Spinal cord (tissue), 10 donors: Measurements from ENCODE around the gene RRAS. TPM values are rescaled to one million over a fixed set of nuclear protein-coding genes. Genes with fewer than 3 reads are reported as not detected.
"Not testable (repeated sequence)": the region's sequence is repeated elsewhere in the genome, so short reads cannot be mapped to it uniquely, and the experiment has no call there.

Experiments used
- DNase-seq, 6 donors: peaks; one replicate each; pipeline versions ENCODE4 v3.0.0 to v3.0.0-alpha.2; 2013 to 2015; ENCODE audit warnings: low spot score in 6 of 6, low read depth in 4 of 6
- H3K27ac ChIP-seq: one replicate; pipeline ENCODE4 v1.5.1; 2013; ENCODE audit warnings: low read depth, low read length, control low read depth
- H3K27me3 ChIP-seq: one replicate; pipeline ENCODE4 v1.6.1; 2013; ENCODE audit warnings: low read length; ENCODE audit not compliant: control insufficient read depth, insufficient read depth
- H3K36me3 ChIP-seq: one replicate; pipeline ENCODE4 v1.6.1; 2013; ENCODE audit warnings: low read length; ENCODE audit not compliant: control insufficient read depth, insufficient read depth
- H3K4me1 ChIP-seq: one replicate; pipeline ENCODE4 v1.6.1; 2013; ENCODE audit warnings: low read length; ENCODE audit not compliant: control insufficient read depth, insufficient read depth
- H3K4me3 ChIP-seq: one replicate; pipeline ENCODE4 v1.5.1; 2013; ENCODE audit warnings: low read depth, low read length, control low read depth
- H3K9me3 ChIP-seq: one replicate; pipeline ENCODE4 v1.6.1; 2013; ENCODE audit warnings: low read length; ENCODE audit not compliant: control insufficient read depth, insufficient read depth
- WGBS: methylation state at CpG from one replicate; pipeline ENCODE4 v1.1.5; 2013; ENCODE audit warnings: missing lambda C conversion rate; ENCODE audit not compliant: insufficient coverage; 5-methylcytosine and 5-hydroxymethylcytosine counted together
- polyA plus RNA-seq, 2 donors: library from polyadenylated mRNA; unstranded; fragments of 120-200 nt; gene quantifications; one replicate each; pipeline ENCODE4 v1.2.1, GENCODE V29; 2013; ENCODE audit not compliant: insufficient read length in 2 of 2
- total RNA-seq, 2 donors: library from RNA; depleted of rRNA in 1 of 2; stranded (reverse); fragments of 120-200 nt in 1 of 2; fragments of >200 nt in 1 of 2; gene quantifications; one replicate each; pipeline versions ENCODE4 v1.2.3 to v1.2.4, GENCODE V29; 2013 to 2014
- donor health status: healthy.

The RRAS gene
- total and polyA plus RNA-seq, 4 donors = 4.7 to 16.7 (median 15.0) TPM

DNA sequence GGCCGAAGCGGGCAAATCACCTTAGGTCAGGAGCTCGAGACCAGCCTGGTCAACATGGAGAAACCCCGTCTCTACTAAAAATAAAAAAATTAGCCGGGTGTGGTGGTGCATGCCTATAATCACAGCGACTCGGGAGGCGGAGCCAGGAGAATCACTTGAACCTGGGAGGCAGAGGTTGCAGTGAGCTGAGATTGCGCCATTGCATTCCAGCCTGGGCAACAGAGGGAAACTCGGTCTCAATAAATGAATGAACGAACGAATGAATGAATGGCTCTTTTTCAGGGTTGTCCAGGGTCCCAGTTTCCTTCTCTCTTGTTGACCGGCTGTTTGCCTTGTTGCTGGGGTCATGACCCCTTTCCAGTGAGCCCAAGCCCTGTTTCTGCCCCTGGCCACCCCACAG is 22.1 kb downstream of the RRAS start:
- DNase-seq, H3K27me3 ChIP-seq: not testable (repeated sequence)
- peaks cover 93% of the 10 kb centered on the region for H3K36me3 ChIP-seq

DNA sequence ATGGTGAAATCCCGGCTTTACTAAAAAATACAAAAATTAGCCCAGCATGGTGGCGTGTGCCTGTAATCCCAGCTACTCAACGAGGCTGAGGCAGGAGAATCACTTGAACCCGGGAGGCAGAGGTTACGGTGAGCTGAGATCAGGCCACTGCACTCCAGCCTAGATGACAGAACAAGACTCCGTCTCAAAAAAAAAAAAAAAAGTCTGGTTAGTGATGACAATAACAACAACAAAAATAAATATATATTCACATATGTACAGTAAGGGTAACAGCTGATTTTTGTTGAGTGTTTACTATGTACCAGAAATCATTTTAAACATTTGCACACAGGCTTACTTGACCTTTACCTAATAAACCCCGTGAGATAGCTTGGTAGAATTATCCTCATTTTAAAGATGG is 23.0 kb downstream of the RRAS start:
- no peaks in the 10 kb centered on the region for H3K4me1 ChIP-seq
- no peak overlapping the region for H3K4me3 ChIP-seq
- 95% methylated on average over 3 of the region's 7 CpGs for WGBS
- H3K9me3 ChIP-seq = no peaks in the 10 kb centered on the region
- H3K36me3 ChIP-seq = peaks cover 97% of the 10 kb centered on the region
- no peaks in the 10 kb centered on the region for H3K27me3 ChIP-seq
- H3K27ac ChIP-seq = no peak overlapping the region
- DNase-seq = no peak

More for the DNA sequence above, 22.1 kb downstream of the RRAS start:
- not testable (repeated sequence) for H3K4me1 ChIP-seq, H3K9me3 ChIP-seq, H3K27ac ChIP-seq, H3K4me3 ChIP-seq
- WGBS = over 99% methylated on average over 13 of the region's 13 CpGs

DNA sequence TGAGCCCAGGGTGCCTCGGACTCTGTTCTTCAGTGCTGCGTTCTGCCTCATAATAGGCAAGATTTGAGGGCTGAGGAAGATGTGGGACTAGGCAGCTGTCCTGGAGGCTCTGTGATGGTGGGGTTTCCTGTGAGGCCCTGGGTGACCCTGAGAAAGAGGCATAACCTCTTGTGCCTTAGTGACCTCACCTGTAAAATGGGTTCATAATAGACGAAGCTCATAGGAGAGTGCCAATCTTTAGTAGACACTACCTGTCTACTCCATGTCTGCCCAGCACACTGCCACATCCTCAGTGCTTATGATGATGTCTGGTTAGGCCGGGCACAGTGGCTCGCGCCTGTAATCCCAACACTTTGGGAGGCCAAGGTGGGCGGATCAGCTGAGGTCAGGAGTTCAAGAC is 23.4 kb downstream of the RRAS start:
- peaks cover 93% of the 10 kb centered on the region for H3K36me3 ChIP-seq
- no peak for DNase-seq
- H3K4me3 ChIP-seq = no peak overlapping the region
- no peaks in the 10 kb centered on the region for H3K4me1 ChIP-seq
- no peaks in the 10 kb centered on the region for H3K9me3 ChIP-seq
- no peak overlapping the region for H3K27ac ChIP-seq
- H3K27me3 ChIP-seq = no peaks in the 10 kb centered on the region
- 87% methylated on average over 6 of the region's 7 CpGs for WGBS

DNA sequence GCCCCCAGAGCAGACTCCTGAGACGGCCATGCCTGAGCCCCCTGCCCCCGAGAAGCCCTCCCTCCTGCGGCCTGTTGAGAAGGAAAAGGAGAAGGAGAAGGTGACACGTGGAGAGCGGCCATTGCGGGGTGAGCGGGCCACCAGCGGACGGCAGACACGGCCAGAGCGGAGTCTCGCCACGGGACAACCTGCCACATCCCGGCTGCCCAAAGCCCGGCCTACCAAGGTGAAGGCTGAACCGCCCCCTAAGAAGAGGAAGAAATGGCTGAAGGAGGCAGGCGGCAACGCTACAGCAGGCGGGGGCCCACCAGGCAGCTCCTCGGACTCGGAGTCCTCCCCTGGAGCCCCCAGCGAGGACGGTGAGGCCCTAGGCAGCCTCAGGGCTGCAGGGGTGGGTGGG is 24.1 kb downstream of the RRAS start:
- Histone ChIP-seq H3K27ac (no peak overlapping the region), H3K9me3 (no peaks in the 10 kb centered on the region), H3K36me3 (peaks cover 92% of the 10 kb centered on the region), H3K4me1 (no peaks in the 10 kb centered on the region), H3K27me3 (no peaks in the 10 kb centered on the region), H3K4me3 (no peak overlapping the region)
- 98% methylated on average over 18 of the region's 23 CpGs for WGBS
- DNase-seq = no peak

DNA sequence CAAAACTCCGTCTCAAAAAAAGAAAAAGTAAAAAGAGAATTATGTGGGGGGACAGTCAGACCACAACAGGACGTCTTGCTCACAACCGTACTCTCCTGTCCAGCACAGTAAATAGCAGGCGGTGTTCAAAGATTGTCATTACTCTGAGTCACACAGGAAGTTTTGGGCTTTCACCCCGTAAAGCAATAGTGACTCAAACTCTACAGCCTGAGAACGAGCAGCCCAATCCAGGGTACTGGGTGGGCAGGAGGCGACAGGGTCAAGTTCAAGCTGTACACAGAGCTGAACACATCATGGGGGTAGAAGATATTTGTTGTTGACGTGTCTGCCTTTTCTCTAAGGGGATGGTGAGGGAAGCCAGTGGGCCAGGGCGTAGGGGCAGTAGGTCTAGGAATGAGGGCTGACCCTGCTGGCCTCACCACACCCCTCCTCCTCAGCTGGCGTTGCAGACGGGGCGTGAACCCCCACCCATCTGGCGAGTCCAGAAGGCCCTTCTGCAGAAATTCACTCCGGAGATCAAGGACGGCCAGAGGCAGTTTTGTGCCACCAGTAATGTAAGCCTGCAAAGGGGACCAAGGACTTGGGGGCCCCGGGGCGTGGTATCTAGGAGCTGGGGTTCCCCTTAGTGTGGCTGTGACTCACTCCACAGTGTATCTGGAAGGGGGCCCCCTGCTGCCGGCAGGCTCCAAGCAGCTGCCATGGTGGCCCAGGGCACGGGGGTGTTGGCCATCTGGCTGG is 25.7 kb downstream of the RRAS start:
- no peak overlapping the region for H3K27ac ChIP-seq
- no peaks in the 10 kb centered on the region for H3K9me3 ChIP-seq
- no peaks in the 10 kb centered on the region for H3K4me1 ChIP-seq
- H3K36me3 ChIP-seq = peaks cover 92% of the 10 kb centered on the region
- DNase-seq = no peak
- WGBS = 93% methylated on average over 16 of the region's 19 CpGs
- H3K4me3 ChIP-seq = no peak overlapping the region
- no peaks in the 10 kb centered on the region for H3K27me3 ChIP-seq

DNA sequence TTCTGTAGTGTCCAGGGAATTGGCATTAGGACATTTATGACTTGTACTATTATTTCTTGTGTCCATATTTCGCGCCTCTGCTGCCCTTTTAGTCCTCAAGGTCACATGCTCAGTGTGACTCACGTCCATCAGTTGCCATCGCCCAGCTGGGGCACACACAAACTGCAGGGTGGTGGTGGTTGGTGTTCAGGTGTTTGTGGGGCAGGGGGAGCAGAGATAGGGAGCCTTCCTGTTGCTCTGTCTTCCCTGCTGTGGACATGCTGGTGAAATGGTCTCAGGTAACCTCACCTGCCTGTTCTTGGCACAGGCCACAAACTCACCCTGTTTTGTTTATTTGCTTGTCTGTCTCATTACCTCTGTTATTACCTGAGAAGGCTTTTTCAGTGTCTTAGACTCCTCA is 26.6 kb downstream of the RRAS start:
- Histone ChIP-seq H3K4me1 (no peaks in the 10 kb centered on the region), H3K9me3 (no peaks in the 10 kb centered on the region), H3K36me3 (peaks cover 91% of the 10 kb centered on the region), H3K27ac (no peak overlapping the region), H3K27me3 (no peaks in the 10 kb centered on the region), H3K4me3 (no peak overlapping the region)
- WGBS = 97% methylated on average over 4 of the region's 4 CpGs
- no peak for DNase-seq

DNA sequence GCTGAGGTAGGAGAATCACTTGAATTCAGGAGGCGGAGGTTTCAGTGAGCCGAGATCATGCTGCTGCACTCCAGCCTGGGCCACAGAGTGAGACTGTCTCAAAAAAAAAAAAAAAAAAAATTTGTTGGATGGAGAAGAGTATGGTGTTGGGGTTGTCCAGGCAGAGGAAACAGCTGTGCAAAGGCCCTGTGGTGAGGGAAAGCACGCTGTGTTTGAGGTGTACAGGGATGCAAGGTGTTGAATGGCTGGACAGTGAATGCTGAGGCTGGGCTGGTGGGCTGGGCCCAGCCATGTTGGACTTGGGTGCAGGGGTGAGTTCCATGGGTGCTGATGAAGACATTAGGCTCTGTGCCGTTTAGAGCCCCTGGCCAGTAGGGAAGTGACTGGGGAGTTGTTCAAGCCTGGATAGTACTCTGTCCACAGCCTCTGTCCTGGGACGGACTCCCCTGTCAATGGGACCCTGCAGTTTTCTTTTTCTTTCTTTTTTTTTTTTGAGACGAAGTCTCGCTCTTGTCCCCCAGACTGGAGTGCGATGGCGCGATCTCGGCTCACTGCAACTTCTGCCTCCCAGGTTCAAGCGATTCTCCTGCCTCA is 30.3 kb downstream of the RRAS start:
- 97% methylated on average over 5 of the region's 12 CpGs for WGBS
- DNase-seq = no peak
- H3K27ac ChIP-seq = no peak overlapping the region
- H3K4me1 ChIP-seq = no peaks in the 10 kb centered on the region
- H3K36me3 ChIP-seq = peaks cover 91% of the 10 kb centered on the region
- no peaks in the 10 kb centered on the region for H3K27me3 ChIP-seq
- H3K9me3 ChIP-seq = no peaks in the 10 kb centered on the region
- no peak overlapping the region for H3K4me3 ChIP-seq

DNA sequence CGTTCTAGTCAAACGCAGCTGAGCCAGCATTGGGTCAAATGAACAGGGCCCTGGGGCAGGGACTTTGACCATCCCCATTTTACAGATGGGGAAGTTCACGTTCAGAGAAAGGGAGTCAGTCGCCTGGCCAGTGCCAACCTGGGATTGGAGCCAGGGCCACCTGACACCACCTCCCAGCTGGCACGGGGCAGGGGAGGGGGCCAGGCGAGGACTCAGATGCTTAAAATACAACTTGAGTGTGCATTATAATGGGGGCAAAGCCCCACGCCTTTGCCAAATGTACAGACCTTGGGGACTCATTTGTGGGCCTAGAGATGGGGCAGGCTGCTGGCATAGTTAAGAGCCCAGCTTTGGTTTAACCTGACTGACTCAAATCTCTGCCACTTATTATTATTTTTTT is 34.3 kb downstream of the RRAS start:
- H3K36me3 ChIP-seq = peaks cover 97% of the 10 kb centered on the region
- no peak overlapping the region for H3K4me3 ChIP-seq
- H3K4me1 ChIP-seq = no peaks in the 10 kb centered on the region
- no peak for DNase-seq
- no peaks in the 10 kb centered on the region for H3K9me3 ChIP-seq
- no peaks in the 10 kb centered on the region for H3K27me3 ChIP-seq
- H3K27ac ChIP-seq = no peak overlapping the region
- 90% methylated on average over 7 of the region's 7 CpGs for WGBS

DNA sequence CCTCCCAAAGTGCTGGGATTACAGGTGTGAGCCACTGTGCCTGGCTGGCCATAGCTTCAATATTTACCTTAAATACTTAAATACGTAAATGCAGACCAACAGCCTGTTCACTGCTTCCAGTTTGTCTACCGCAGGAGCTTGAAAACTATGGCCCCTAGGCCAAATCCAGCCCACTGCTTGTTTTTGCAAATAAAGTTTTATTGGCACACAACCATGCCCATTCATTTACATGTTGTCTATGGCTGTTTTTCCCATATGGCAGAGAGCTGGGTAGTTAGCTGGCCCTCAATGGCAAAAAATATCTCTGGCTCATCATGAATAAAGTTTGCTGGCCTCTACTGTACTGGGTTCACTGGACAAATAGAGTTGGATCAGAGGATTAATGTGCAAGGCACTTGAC is 37.1 kb downstream of the RRAS start:
- no peaks in the 10 kb centered on the region for H3K27me3 ChIP-seq
- H3K27ac ChIP-seq = no peak overlapping the region
- peaks cover 97% of the 10 kb centered on the region for H3K36me3 ChIP-seq
- no peaks in the 10 kb centered on the region for H3K4me1 ChIP-seq
- H3K4me3 ChIP-seq = no peak overlapping the region
- no peaks in the 10 kb centered on the region for H3K9me3 ChIP-seq
- no peak for DNase-seq
- WGBS = 95% methylated on average over 2 of the region's 2 CpGs

DNA sequence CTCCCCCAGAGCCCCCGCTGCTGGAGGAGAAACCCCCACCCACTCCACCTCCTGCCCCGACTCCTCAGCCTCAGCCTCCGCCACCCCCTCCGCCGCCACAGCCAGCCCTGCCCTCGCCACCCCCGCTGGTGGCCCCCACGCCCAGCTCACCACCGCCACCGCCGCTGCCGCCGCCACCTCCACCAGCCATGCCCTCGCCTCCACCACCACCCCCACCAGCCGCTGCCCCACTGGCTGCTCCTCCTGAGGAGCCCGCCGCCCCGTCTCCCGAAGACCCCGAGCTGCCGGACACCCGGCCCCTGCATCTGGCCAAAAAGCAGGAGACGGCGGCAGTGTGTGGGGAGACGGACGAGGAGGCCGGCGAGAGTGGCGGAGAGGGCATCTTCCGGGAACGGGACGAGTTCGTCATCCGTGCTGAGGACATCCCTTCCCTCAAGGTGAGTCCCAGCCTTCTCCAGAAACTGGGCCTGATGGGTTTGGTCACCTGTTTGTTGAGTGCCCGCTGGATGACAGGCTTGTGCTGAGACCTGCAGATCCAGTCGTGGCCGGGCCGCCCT is 38.4 kb downstream of the RRAS start:
- no peak for DNase-seq
- H3K27ac ChIP-seq = no peak overlapping the region
- H3K36me3 ChIP-seq = peaks cover 98% of the 10 kb centered on the region
- H3K4me1 ChIP-seq = no peaks in the 10 kb centered on the region
- H3K9me3 ChIP-seq = no peaks in the 10 kb centered on the region
- H3K27me3 ChIP-seq = no peaks in the 10 kb centered on the region
- 94% methylated on average over 28 of the region's 38 CpGs for WGBS
- no peak overlapping the region for H3K4me3 ChIP-seq
